HCT116 (cell line): Measurements from ENCODE around the gene CREG2. TPM values are rescaled to one million over a fixed set of nuclear protein-coding genes. Genes with fewer than 3 reads are reported as not detected.

Experiments used
- ATAC-seq: fragments of 200-7000 bp; cut with Tn5 transposase; 2 replicates; pipeline ENCODE4 v1.9.1; 2020; ENCODE audit warnings: mild to moderate bottlenecking, moderate library complexity
- Bru-seq: library from RNA; stranded (reverse); fragments of 400-500 nt; gene quantifications from one replicate; lab custom pipeline; 2021; lab: Mats Ljungman, UMichigan
- BruChase-seq, 2 experiments: library from RNA; stranded (reverse); fragments of 400-500 nt; gene quantifications; one replicate each; lab custom pipeline; 2021; lab: Mats Ljungman, UMichigan
- BruUV-seq: library from RNA; stranded (reverse); fragments of 400-500 nt; replicated peaks from 2 replicates; lab custom pipeline; 2021; lab: Mats Ljungman, UMichigan
- CTCF ChIA-PET: fragments of 300-600 bp; sonication (Branson Sonifier 250); formaldehyde crosslinking; loops from one replicate; lab custom pipeline; 2021; ENCODE audit warnings: antibody characterized with exemption; lab: Charles Lee
- POLR2A ChIA-PET: fragments of 300-600, 350-600 bp; sonication (Branson Sonifier 250); formaldehyde crosslinking; loops from one replicate; lab custom pipeline; 2021; ENCODE audit warnings: antibody characterized with exemption; lab: Charles Lee
- RAD21 ChIA-PET, 2 experiments: fragments of 300-600 bp; sonication (Branson Sonifier 250); formaldehyde crosslinking; loops; one replicate each; lab custom pipeline; 2023; ENCODE audit warnings: low total read pairs in 2 of 2; ENCODE audit not compliant: uncharacterized antibody in 2 of 2, unreplicated experiment in 2 of 2, low non-redundant PET in 1 of 2; lab: Charles Lee
- DNase-seq: peaks from one replicate; pipeline ENCODE4 v3.0.0-alpha.2; 2010; ENCODE audit warnings: low read depth, low spot score
- H2AFZ ChIP-seq: fragments of 200-600 bp; shearing (Covaris generic), sonication (generic); 2 replicates; pipeline ENCODE4 v1.6.1; 2017; ENCODE audit warnings: low read depth, mixed run types, mixed read lengths, antibody characterized with exemption, low read length; ENCODE audit not compliant: poor library complexity, severe bottlenecking
- H3K27ac ChIP-seq: 2 replicates; pipeline ENCODE4 v1.5.1; 2012; ENCODE audit warnings: low read depth, low read length
- H3K27me3 ChIP-seq: fragments of 200-600 bp; sonication (generic); 2 replicates; pipeline ENCODE4 v1.6.1; 2016; ENCODE audit warnings: mixed run types, low read length, mixed read lengths; ENCODE audit not compliant: insufficient read depth
- H3K36me3 ChIP-seq, 2 experiments: fragments of 200-500 bp in 1 of 2; fragments of 200-600 bp in 1 of 2; sonication (Bioruptor generic) in 1 of 2; sonication (generic) in 1 of 2; 2 replicates each; pipeline versions ENCODE4 v1.5.1 to v1.6.1; 2014 to 2016; ENCODE audit warnings: low read length in 2 of 2, inconsistent platforms in 1 of 2, mixed read lengths in 1 of 2, mixed run types in 1 of 2; ENCODE audit not compliant: insufficient read depth in 2 of 2, control insufficient read depth in 1 of 2
- H3K4me1 ChIP-seq, 2 experiments: fragments of 200-600 bp in 1 of 2; sonication (generic) in 1 of 2; 2 replicates each; pipeline versions ENCODE4 v1.5.1 to v1.6.1; 2012 to 2017; ENCODE audit warnings: low read length in 2 of 2, inconsistent platforms in 1 of 2, mild to moderate bottlenecking in 1 of 2, mixed read lengths in 1 of 2, mixed run types in 1 of 2, moderate library complexity in 1 of 2; ENCODE audit not compliant: insufficient read depth in 2 of 2, control insufficient read depth in 1 of 2
- H3K4me2 ChIP-seq: fragments of 200-600 bp; sonication (generic); 2 replicates; pipeline ENCODE4 v1.6.1; 2017; ENCODE audit warnings: mixed run types, low read length, mixed read lengths
- H3K4me3 ChIP-seq, 2 experiments: fragments of 200-600 bp in 1 of 2; sonication (generic) in 1 of 2; replicated peaks in 1 of 2; 2 replicates each; pipeline ENCODE4 v1.5.1; 2011 to 2016; ENCODE audit warnings: low read length in 2 of 2, control low read depth in 1 of 2, low read depth in 1 of 2, mild to moderate bottlenecking in 1 of 2, mixed read lengths in 1 of 2, mixed run types in 1 of 2
- H3K79me2 ChIP-seq: fragments of 200-600 bp; sonication (generic); 2 replicates; pipeline ENCODE4 v1.6.1; 2017; ENCODE audit warnings: mild to moderate bottlenecking, mixed run types, low read length, moderate library complexity, mixed read lengths; ENCODE audit not compliant: insufficient read depth
- H3K9ac ChIP-seq: fragments of 200-600 bp; sonication (generic); 2 replicates; pipeline ENCODE4 v1.6.1; 2016; ENCODE audit warnings: low read length, mixed read lengths
- H3K9me2 ChIP-seq: fragments of 200-600 bp; sonication (generic), shearing (Covaris generic); 2 replicates; pipeline ENCODE4 v1.6.1; 2017; ENCODE audit warnings: mixed run types, mild to moderate bottlenecking, moderate library complexity; ENCODE audit not compliant: insufficient read depth
- H3K9me3 ChIP-seq, 2 experiments: fragments of 200-500 bp in 1 of 2; fragments of 200-600 bp in 1 of 2; sonication (Bioruptor generic) in 1 of 2; sonication (generic) in 1 of 2; 2 replicates each; pipeline ENCODE4 v1.6.1; 2014 to 2017; ENCODE audit warnings: low read length in 2 of 2, mixed read lengths in 2 of 2, inconsistent platforms in 1 of 2, low read depth in 1 of 2, mild to moderate bottlenecking in 1 of 2, mixed run types in 1 of 2, moderate library complexity in 1 of 2; ENCODE audit not compliant: control insufficient read depth in 1 of 2, insufficient read depth in 1 of 2
- H4K20me1 ChIP-seq: fragments of 200-600 bp; sonication (generic), shearing (Covaris generic); 2 replicates; pipeline ENCODE4 v1.6.1; 2017; ENCODE audit warnings: mixed run types, mild to moderate bottlenecking, moderate library complexity; ENCODE audit not compliant: insufficient read depth
- CEBPB ChIP-seq: IDR thresholded peaks from 2 replicates; pipeline ENCODE4 v1.6.1; 2012; ENCODE audit warnings: low read depth
- FOSL1 ChIP-seq: IDR thresholded peaks from 2 replicates; pipeline ENCODE4 v1.6.1; 2012; ENCODE audit warnings: low read depth
- RAD21 ChIP-seq: IDR thresholded peaks from 2 replicates; pipeline ENCODE4 v1.6.1; 2012; ENCODE audit warnings: low read depth, mild to moderate bottlenecking
- intact Hi-C: fragments of 100-400 bp; cut with micrococcal nuclease; formaldehyde crosslinking; loops from 2 replicates; pipeline ENCODE4 v1.10.0; 2022
- long read RNA-seq: library from polyadenylated mRNA; unstranded; transcript quantifications from one replicate; pipeline ENCODE4 v2.0.0, GENCODE V29; 2021; ENCODE audit not compliant: unreplicated experiment
- polyA plus RNA-seq: library from polyadenylated mRNA; unstranded; fragments of >200 nt; gene quantifications from 2 replicates; pipeline ENCODE4 v1.2.1, GENCODE V29; 2012; ENCODE audit warnings: missing spikeins
- total RNA-seq: library from RNA; stranded (reverse); gene quantifications from one replicate; pipeline ENCODE4 v1.2.1, GENCODE V29; 2021; ENCODE audit not compliant: unreplicated experiment
- TF ChIP-seq, protein P1 (sequence below): IDR thresholded peaks from 2 replicates; pipeline ENCODE4 v1.6.1; 2012; ENCODE audit warnings: low read depth
- TF ChIP-seq, protein P2 (sequence below), 3 experiments: fragments of 200-600 bp in 1 of 3; sonication (generic) in 1 of 3; IDR thresholded peaks in 2 of 3; conservative IDR thresholded peaks in 1 of 3; 2 replicates each; pipeline ENCODE4 v1.5.1; 2012 to 2017; ENCODE audit warnings: low read depth in 2 of 3, low read length in 2 of 3, antibody characterized with exemption in 1 of 3, borderline replicate concordance in 1 of 3, control low read depth in 1 of 3, mild to moderate bottlenecking in 1 of 3, mixed read lengths in 1 of 3, mixed run types in 1 of 3, moderate library complexity in 1 of 3; ENCODE audit not compliant: insufficient read depth in 1 of 3

CREG2 gene, protein sequence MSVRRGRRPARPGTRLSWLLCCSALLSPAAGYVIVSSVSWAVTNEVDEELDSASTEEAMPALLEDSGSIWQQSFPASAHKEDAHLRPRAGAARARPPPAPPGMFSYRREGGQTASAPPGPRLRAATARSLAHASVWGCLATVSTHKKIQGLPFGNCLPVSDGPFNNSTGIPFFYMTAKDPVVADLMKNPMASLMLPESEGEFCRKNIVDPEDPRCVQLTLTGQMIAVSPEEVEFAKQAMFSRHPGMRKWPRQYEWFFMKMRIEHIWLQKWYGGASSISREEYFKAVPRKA
- 0.12 TPM for total RNA-seq
- 0.16 and 0.29 TPM in 2 replicates for polyA plus RNA-seq
- percentile 16 among the genes with signal in this experiment for Bru-seq, nascent RNA
- percentile 18 among the genes with signal in this experiment for BruChase-seq, experiment 1, labeled RNA remaining after a 6-hour chase
- percentile 16 among the genes with signal in this experiment for BruChase-seq, experiment 2, labeled RNA remaining after a 2-hour chase
- long read RNA-seq, partial matches to known transcripts: 0 of 2 reads
- long read RNA-seq, other reads (novel, unspliced or antisense): 1 of 2 reads

DNA sequence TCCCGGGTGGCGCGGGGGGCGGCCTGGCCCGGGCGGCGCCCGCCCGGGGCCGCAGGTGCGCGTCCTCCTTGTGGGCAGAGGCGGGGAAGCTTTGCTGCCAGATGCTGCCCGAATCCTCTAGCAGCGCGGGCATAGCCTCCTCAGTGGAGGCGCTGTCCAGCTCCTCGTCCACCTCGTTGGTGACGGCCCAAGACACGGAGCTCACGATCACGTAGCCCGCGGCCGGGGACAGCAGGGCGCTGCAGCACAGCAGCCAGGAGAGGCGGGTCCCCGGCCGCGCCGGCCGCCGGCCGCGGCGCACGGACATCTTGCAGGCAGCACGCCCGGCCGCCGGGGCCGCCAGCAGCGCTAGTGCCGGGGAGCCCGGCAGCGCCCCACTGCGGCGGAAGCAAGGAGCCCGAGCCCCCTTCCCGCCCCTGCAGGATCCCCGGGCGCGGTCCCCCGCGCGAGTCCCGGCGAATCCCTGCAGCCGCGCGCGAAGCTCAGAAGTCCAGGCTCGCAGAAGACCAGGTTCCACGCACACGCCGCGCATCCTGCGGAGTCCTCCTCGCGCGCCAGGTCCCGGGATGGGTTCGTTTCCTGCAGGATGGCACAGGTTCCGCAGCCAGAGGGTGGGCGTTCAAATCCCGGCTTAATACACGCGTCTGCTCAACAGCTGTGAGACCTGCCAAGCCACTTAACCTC is at the start of gene CREG2:
Gene CREG2 (minus strand): TSS at position 353 of the 684 bp plus-strand sequence. CDS start 46 bp downstream, at position 307.
- Histone ChIP-seq H3K9ac (peak within 1 kb of the TSS; percentile 30; the same call in 1 of the 2 replicates), H3K36me3 (no peaks in the 10 kb centered on the region), H3K4me1 (peaks cover 0 to 18% of the 10 kb centered on the region in 2 experiments; a peak in 2 of 4 replicates), H3K9me3 (no peaks in the 10 kb centered on the region), H3K79me2 (no peaks in the 10 kb centered on the region), H4K20me1 (no peaks in the 10 kb centered on the region), H3K27ac (no peak within 1 kb of the TSS), H3K4me3 (peak within 1 kb of the TSS; percentile 42 to 57), H3K4me2 (peak within 1 kb of the TSS; percentile 88), H2AFZ (peak within 1 kb of the TSS; percentile 96), H3K9me2 (no peaks in the 10 kb centered on the region), H3K27me3 (0 out of 2 replicates have a peak, but pooled peaks cover 5% of the 10 kb centered on the region)
- TF ChIP-seq, protein P1, sequence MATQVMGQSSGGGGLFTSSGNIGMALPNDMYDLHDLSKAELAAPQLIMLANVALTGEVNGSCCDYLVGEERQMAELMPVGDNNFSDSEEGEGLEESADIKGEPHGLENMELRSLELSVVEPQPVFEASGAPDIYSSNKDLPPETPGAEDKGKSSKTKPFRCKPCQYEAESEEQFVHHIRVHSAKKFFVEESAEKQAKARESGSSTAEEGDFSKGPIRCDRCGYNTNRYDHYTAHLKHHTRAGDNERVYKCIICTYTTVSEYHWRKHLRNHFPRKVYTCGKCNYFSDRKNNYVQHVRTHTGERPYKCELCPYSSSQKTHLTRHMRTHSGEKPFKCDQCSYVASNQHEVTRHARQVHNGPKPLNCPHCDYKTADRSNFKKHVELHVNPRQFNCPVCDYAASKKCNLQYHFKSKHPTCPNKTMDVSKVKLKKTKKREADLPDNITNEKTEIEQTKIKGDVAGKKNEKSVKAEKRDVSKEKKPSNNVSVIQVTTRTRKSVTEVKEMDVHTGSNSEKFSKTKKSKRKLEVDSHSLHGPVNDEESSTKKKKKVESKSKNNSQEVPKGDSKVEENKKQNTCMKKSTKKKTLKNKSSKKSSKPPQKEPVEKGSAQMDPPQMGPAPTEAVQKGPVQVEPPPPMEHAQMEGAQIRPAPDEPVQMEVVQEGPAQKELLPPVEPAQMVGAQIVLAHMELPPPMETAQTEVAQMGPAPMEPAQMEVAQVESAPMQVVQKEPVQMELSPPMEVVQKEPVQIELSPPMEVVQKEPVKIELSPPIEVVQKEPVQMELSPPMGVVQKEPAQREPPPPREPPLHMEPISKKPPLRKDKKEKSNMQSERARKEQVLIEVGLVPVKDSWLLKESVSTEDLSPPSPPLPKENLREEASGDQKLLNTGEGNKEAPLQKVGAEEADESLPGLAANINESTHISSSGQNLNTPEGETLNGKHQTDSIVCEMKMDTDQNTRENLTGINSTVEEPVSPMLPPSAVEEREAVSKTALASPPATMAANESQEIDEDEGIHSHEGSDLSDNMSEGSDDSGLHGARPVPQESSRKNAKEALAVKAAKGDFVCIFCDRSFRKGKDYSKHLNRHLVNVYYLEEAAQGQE: peak; percentile 48
- no peak for TF ChIP-seq FOSL1
- no peak for TF ChIP-seq CEBPB
- TF ChIP-seq, protein P2, sequence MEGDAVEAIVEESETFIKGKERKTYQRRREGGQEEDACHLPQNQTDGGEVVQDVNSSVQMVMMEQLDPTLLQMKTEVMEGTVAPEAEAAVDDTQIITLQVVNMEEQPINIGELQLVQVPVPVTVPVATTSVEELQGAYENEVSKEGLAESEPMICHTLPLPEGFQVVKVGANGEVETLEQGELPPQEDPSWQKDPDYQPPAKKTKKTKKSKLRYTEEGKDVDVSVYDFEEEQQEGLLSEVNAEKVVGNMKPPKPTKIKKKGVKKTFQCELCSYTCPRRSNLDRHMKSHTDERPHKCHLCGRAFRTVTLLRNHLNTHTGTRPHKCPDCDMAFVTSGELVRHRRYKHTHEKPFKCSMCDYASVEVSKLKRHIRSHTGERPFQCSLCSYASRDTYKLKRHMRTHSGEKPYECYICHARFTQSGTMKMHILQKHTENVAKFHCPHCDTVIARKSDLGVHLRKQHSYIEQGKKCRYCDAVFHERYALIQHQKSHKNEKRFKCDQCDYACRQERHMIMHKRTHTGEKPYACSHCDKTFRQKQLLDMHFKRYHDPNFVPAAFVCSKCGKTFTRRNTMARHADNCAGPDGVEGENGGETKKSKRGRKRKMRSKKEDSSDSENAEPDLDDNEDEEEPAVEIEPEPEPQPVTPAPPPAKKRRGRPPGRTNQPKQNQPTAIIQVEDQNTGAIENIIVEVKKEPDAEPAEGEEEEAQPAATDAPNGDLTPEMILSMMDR (IDR thresholded peaks at IDR 0.05 in 2 of 3, conservative IDR thresholded peaks at IDR 0.05 in 1 of 3; ENCODE audit: borderline replicate concordance in 1 of 3, insufficient read depth in 1 of 3, low read depth in 2 of 3, low read length in 2 of 3): peak; percentile 41 to 72 (median 57)
- TF ChIP-seq RAD21: peak; percentile 49
- intact Hi-C loops: loop anchor here (1.0 to 5.0 kb wide), 2 partner anchors 45 to 135 kb away; partner anchors contain the start of gene CNOT11
- ChIA-PET POLR2A (no interaction called here), CTCF (interaction anchor here (0.5 to 3.5 kb wide), 9 partner anchors 9 to 421 kb away, joined by 3 to 29 read pairs (median 4); partner anchors contain the start of gene RNF149), RAD21 (interaction anchor here in 1 of 2 experiments (1.2 kb wide), 1 partner anchor 45 kb away, joined by 3 read pairs; no protein-coding TSS in a partner anchor)
- ATAC-seq: peak; percentile 91
- no TSS peak for BruUV-seq
- DNase-seq: peak; percentile 26
